ENCODE data around the gene CNTNAP1. TPM values are rescaled to one million over a fixed set of nuclear protein-coding genes. Genes with fewer than 3 reads are reported as not detected.
"Not testable (repeated sequence)": the region's sequence is repeated elsewhere in the genome, so short reads cannot be mapped to it uniquely, and the experiment has no call there.

The CNTNAP1 gene
- total RNA-seq (14.6 TPM), polyA plus RNA-seq (20.1 TPM)

GRCh38 chr17:42681976-42682721 lies at the start of gene CNTNAP1:
Gene CNTNAP1 (plus strand): TSS chr17:42682531. CDS start chr17:42682830, 299 bp downstream.
- no peaks in the 10 kb centered on the region for H3K36me3 ChIP-seq (ENCODE audit: insufficient read depth)
- no peaks in the 10 kb centered on the region for H3K4me1 ChIP-seq (ENCODE audit: insufficient read depth)
- peak within 1 kb of the TSS; percentile 53 for H3K27ac ChIP-seq (ENCODE audit: low read depth)
- WGBS = 12% methylated on average over 22 of the region's 22 CpGs
- DNase-seq (ENCODE audit: extremely low spot score) = no peak
- peak within 1 kb of the TSS; percentile 39 for H3K4me3 ChIP-seq (ENCODE audit: low read depth, low read length)

GRCh38 chr17:42632949-42633444 lies 49.3 kb upstream of the CNTNAP1 start:
- whole genome bisulfite sequencing = 74% methylated on average over 9 of the region's 9 CpGs
- no peak for DNase-seq (ENCODE audit: extremely low spot score)
- H3K4me3 ChIP-seq (ENCODE audit: low read depth, low read length) = no peak overlapping the region
- H3K27ac ChIP-seq (ENCODE audit: low read depth) = no peak overlapping the region
- H3K36me3 ChIP-seq (ENCODE audit: insufficient read depth) = no peaks in the 10 kb centered on the region
- H3K4me1 ChIP-seq (ENCODE audit: insufficient read depth) = no peaks in the 10 kb centered on the region

- no peak overlapping the region for H3K27ac ChIP-seq (ENCODE audit: low read depth)
- DNase-seq (ENCODE audit: extremely low spot score) = no peak
- WGBS = 79% methylated on average over 6 of the region's 7 CpGs
- H3K4me3 ChIP-seq (ENCODE audit: low read depth, low read length) = no peak overlapping the region
- no peaks in the 10 kb centered on the region for H3K4me1 ChIP-seq (ENCODE audit: insufficient read depth)
- no peaks in the 10 kb centered on the region for H3K36me3 ChIP-seq (ENCODE audit: insufficient read depth)
Observed at GRCh38 chr17:42639525-42640113, 42.7 kb upstream of the CNTNAP1 start.

GRCh38 chr17:42640121-42640520 lies 42.2 kb upstream of the CNTNAP1 start:
- WGBS = 85% methylated on average over 4 of the region's 4 CpGs
- Histone ChIP-seq H3K4me1 (ENCODE audit: insufficient read depth) (no peaks in the 10 kb centered on the region), H3K36me3 (ENCODE audit: insufficient read depth) (no peaks in the 10 kb centered on the region), H3K4me3 (ENCODE audit: low read depth, low read length) (no peak overlapping the region), H3K27ac (ENCODE audit: low read depth) (no peak overlapping the region)
- no peak for DNase-seq (ENCODE audit: extremely low spot score)

GRCh38 chr17:42642336-42642735 lies 40.0 kb upstream of the CNTNAP1 start:
- no peaks in the 10 kb centered on the region for H3K36me3 ChIP-seq (ENCODE audit: insufficient read depth)
- H3K4me3 ChIP-seq (ENCODE audit: low read depth, low read length) = no peak overlapping the region
- DNase-seq (ENCODE audit: extremely low spot score) = no peak
- H3K27ac ChIP-seq (ENCODE audit: low read depth) = no peak overlapping the region
- H3K4me1 ChIP-seq (ENCODE audit: insufficient read depth) = no peaks in the 10 kb centered on the region
- WGBS = 38% methylated on average over 2 of the region's 2 CpGs

- H3K36me3 ChIP-seq (ENCODE audit: insufficient read depth) = no peaks in the 10 kb centered on the region
- 87% methylated on average over 5 of the region's 5 CpGs for WGBS
- H3K4me1 ChIP-seq (ENCODE audit: insufficient read depth) = no peaks in the 10 kb centered on the region
- H3K27ac ChIP-seq (ENCODE audit: low read depth) = no peak overlapping the region
- no peak overlapping the region for H3K4me3 ChIP-seq (ENCODE audit: low read depth, low read length)
- DNase-seq (ENCODE audit: extremely low spot score) = no peak
Observed at GRCh38 chr17:42647778-42648177, 34.6 kb upstream of the CNTNAP1 start.

GRCh38 chr17:42651392-42651791 lies 30.9 kb upstream of the CNTNAP1 start:
- Histone ChIP-seq H3K4me1 (ENCODE audit: insufficient read depth) (no peaks in the 10 kb centered on the region), H3K4me3 (ENCODE audit: low read depth, low read length) (no peak overlapping the region), H3K36me3 (ENCODE audit: insufficient read depth) (no peaks in the 10 kb centered on the region), H3K27ac (ENCODE audit: low read depth) (no peak overlapping the region)
- 75% methylated on average over 4 of the region's 4 CpGs for WGBS
- DNase-seq (ENCODE audit: extremely low spot score) = no peak

- WGBS = 24% methylated on average over 42 of the region's 42 CpGs
- peak overlapping the region; percentile 67 for H3K27ac ChIP-seq (ENCODE audit: low read depth)
- H3K4me3 ChIP-seq (ENCODE audit: low read depth, low read length) = peak overlapping the region; percentile 8
- H3K4me1 ChIP-seq (ENCODE audit: insufficient read depth) = no peaks in the 10 kb centered on the region
- DNase-seq (ENCODE audit: extremely low spot score) = no peak
- no peaks in the 10 kb centered on the region for H3K36me3 ChIP-seq (ENCODE audit: insufficient read depth)
Observed at GRCh38 chr17:42653179-42654124, 28.9 kb upstream of the CNTNAP1 start.

- no peaks in the 10 kb centered on the region for H3K4me1 ChIP-seq (ENCODE audit: insufficient read depth)
- WGBS = 46% methylated on average over 2 of the region's 2 CpGs
- H3K27ac ChIP-seq (ENCODE audit: low read depth) = no peak overlapping the region
Observed at GRCh38 chr17:42655528-42655927, 26.8 kb upstream of the CNTNAP1 start.

GRCh38 chr17:42657824-42658588 lies 24.3 kb upstream of the CNTNAP1 start:
- Histone ChIP-seq H3K36me3 (ENCODE audit: insufficient read depth) (no peaks in the 10 kb centered on the region), H3K4me1 (ENCODE audit: insufficient read depth) (no peaks in the 10 kb centered on the region), H3K27ac (ENCODE audit: low read depth) (no peak overlapping the region), H3K4me3 (ENCODE audit: low read depth, low read length) (no peak overlapping the region)
- WGBS = 74% methylated on average over 9 of the region's 9 CpGs
- no peak for DNase-seq (ENCODE audit: extremely low spot score)

More at GRCh38 chr17:42655528-42655927, 26.8 kb upstream of the CNTNAP1 start:
- DNase-seq (ENCODE audit: extremely low spot score) = no peak
- H3K36me3 ChIP-seq (ENCODE audit: insufficient read depth) = no peaks in the 10 kb centered on the region
- no peak overlapping the region for H3K4me3 ChIP-seq (ENCODE audit: low read depth, low read length)

- WGBS = 2% methylated on average over 59 of the region's 59 CpGs
- Histone ChIP-seq H3K27ac (ENCODE audit: low read depth) (peak within 1 kb of the TSS; percentile 31), H3K36me3 (ENCODE audit: insufficient read depth) (no peaks in the 10 kb centered on the region), H3K4me3 (ENCODE audit: low read depth, low read length) (peak within 1 kb of the TSS; percentile 54), H3K4me1 (ENCODE audit: insufficient read depth) (no peaks in the 10 kb centered on the region)
- DNase-seq (ENCODE audit: extremely low spot score) = no peak
Observed at GRCh38 chr17:42659079-42659931, 23.0 kb upstream of the CNTNAP1 start, which contains the start of gene TUBG2. Gene TUBG2 (plus strand): TSS chr17:42659284. CDS start chr17:42659504, 220 bp downstream.

- not testable (repeated sequence) for DNase-seq (ENCODE audit: extremely low spot score); H3K36me3 ChIP-seq (ENCODE audit: insufficient read depth); H3K4me1 ChIP-seq (ENCODE audit: insufficient read depth); H3K27ac ChIP-seq (ENCODE audit: low read depth); H3K4me3 ChIP-seq (ENCODE audit: low read depth, low read length)
- 35% methylated on average over 6 of the region's 14 CpGs for WGBS
Observed at GRCh38 chr17:42659932-42660274, 22.4 kb upstream of the CNTNAP1 start.

Measured in urinary bladder (tissue), 4 donors.